Ectodermal cell (in vitro differentiated cells): ENCODE measurements around the gene FURIN.

Experiments
- H3K27ac ChIP-seq: 2 replicates; pipeline ENCODE4 v1.7.0; 2013; ENCODE audit warnings: mild to moderate bottlenecking, low read depth, low read length; ENCODE audit not compliant: insufficient read depth, poor library complexity, severe bottlenecking
- H3K27me3 ChIP-seq: 2 replicates; pipeline ENCODE4 v1.7.0; 2013; ENCODE audit warnings: mild to moderate bottlenecking, low read length; ENCODE audit not compliant: insufficient read depth, control insufficient read depth, poor library complexity, severe bottlenecking
- H3K36me3 ChIP-seq: one replicate; pipeline ENCODE4 v1.7.0; 2013; ENCODE audit warnings: low read length; ENCODE audit not compliant: control insufficient read depth, insufficient read depth
- H3K4me1 ChIP-seq: one replicate; pipeline ENCODE4 v1.7.0; 2013; ENCODE audit warnings: low read length; ENCODE audit not compliant: control insufficient read depth, insufficient read depth
- H3K4me3 ChIP-seq: 2 replicates; pipeline ENCODE4 v1.7.0; 2013; ENCODE audit warnings: low read depth, low read length, control low read depth; ENCODE audit not compliant: insufficient read depth
- H3K9me3 ChIP-seq: 2 replicates; pipeline ENCODE4 v1.7.0; 2013; ENCODE audit warnings: mild to moderate bottlenecking, low read length, moderate library complexity; ENCODE audit not compliant: control insufficient read depth
- WGBS, 2 experiments: methylation state at CpG; one replicate each; pipeline ENCODE4 v1.1.7; 2013; ENCODE audit warnings: missing lambda C conversion rate in 2 of 2; 5-methylcytosine and 5-hydroxymethylcytosine counted together

Gene FURIN

DNA sequence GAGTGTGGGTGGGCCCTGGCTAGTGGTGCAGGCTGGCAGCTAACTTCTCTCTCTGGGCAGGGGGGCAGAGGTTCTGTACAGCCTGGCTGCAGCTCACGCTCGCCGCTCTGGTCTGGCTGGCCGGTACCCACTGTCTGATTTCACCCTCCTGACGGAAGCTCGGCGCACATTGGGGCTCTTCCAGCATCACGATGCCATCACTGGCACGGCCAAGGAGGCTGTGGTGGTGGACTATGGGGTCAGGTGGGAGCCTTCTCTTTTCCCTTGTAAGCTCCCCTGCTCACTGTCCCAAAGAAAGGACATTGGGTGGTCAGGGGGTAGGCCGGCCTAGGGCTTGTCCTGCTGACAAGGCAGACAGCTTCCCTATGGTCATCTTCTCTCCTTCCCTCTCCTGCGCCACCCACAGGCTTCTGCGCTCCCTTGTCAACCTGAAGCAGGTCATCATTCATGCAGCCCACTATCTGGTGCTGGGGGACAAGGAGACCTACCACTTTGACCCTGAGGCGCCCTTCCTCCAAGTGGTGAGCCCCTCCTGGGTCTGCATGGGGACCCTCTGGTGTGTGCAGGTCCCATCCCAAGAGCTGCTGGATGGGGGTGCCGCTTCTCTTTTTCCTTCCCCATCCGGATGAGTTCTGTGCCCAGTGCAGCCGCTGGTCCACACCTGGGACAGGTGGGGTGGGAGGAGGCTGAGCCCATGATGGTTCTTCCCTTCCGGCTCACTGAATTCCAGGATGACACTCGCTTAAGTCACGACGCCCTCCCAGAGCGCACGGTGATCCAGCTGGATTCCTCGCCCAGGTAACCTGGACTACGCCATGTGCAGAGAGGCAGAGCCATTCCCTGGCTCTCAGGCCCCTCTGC is 42.3 kb downstream of the FURIN start:
- H3K36me3 ChIP-seq, result peaks cover 3% of the 10 kb centered on the region
- H3K27ac ChIP-seq, result no peak overlapping the region
- H3K27me3 ChIP-seq, result no peaks in the 10 kb centered on the region
- no peaks in the 10 kb centered on the region for H3K9me3 ChIP-seq
- H3K4me3 ChIP-seq, result no peak overlapping the region
- 94% methylated on average over 24 of the region's 24 CpGs for WGBS, 2 experiments
- no peaks in the 10 kb centered on the region for H3K4me1 ChIP-seq

DNA sequence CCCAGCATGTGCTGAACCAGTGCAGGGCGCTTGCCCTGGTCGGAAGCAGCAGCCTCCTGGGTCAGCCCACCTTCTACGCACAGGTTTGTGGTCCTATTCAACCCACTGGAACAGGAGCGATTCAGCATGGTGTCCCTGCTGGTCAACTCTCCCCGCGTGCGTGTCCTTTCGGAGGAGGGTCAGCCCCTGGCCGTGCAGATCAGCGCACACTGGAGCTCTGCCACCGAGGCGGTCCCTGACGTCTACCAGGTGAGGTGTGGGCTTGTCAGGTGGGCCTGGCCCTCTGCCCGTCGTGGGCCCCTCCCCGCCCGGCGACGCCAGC is 42.9 kb downstream of the FURIN start:
- H3K36me3 ChIP-seq, result peaks cover 1% of the 10 kb centered on the region
- no peak overlapping the region for H3K27ac ChIP-seq
- no peaks in the 10 kb centered on the region for H3K4me1 ChIP-seq
- no peaks in the 10 kb centered on the region for H3K9me3 ChIP-seq
- no peak overlapping the region for H3K4me3 ChIP-seq
- WGBS, 2 experiments, result 95% methylated on average over 19 of the region's 19 CpGs
- H3K27me3 ChIP-seq, result no peaks in the 10 kb centered on the region

DNA sequence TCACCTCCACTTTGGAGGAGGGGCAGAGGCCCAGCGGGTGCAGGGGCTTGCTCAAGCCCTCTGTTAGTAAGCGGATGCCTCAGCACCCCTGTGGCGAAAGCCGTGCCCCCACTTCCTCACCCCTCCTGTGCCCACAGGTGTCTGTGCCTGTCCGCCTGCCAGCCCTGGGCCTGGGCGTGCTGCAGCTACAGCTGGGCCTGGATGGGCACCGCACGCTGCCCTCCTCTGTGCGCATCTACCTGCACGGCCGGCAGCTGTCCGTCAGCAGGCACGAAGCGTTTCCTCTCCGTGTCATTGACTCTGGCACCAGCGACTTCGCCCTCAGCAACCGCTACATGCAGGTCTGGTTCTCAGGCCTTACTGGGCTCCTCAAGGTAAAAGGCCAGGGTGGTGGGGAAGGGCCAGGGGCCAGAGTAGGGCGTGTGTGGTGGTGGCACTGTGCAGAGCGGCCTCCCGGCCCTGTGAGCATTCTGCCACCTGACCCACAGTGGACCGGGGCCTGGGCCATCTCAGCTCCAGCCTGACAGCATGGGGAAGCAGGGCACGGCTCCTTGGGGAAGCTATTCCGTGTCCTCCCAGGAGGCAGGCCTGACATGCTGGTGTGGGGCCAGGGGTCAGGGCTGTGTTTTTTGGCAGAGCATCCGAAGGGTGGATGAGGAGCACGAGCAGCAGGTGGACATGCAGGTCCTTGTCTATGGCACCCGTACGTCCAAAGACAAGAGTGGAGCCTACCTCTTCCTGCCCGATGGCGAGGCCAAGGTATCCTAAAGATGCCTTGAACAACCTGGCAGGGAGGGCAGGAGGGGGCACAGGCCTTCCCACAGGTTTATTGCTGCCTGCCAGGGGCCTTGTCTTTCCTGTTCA is 43.8 kb downstream of the FURIN start:
- Histone ChIP-seq H3K36me3 (no peaks in the 10 kb centered on the region), H3K9me3 (no peaks in the 10 kb centered on the region), H3K4me3 (no peak overlapping the region), H3K27me3 (no peaks in the 10 kb centered on the region), H3K4me1 (no peaks in the 10 kb centered on the region), H3K27ac (no peak overlapping the region)
- whole genome bisulfite sequencing, 2 experiments, result 93 to 95% methylated on average over 30 of the region's 30 CpGs

DNA sequence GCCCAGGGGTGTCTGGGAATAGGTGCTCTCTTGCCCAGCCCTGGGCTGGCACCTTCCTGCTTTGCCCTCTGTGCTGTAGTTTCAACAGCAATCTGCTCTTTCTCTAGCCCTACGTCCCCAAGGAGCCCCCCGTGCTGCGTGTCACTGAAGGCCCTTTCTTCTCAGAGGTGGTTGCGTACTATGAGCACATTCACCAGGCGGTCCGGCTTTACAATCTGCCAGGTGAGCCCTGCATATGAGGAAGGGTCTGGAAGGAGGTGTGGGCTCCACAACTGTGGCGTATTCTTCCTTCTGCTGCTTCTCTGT is 44.3 kb downstream of the FURIN start:
- no peaks in the 10 kb centered on the region for H3K27me3 ChIP-seq
- no peak overlapping the region for H3K4me3 ChIP-seq
- no peaks in the 10 kb centered on the region for H3K36me3 ChIP-seq
- H3K4me1 ChIP-seq, result no peaks in the 10 kb centered on the region
- H3K27ac ChIP-seq, result no peak overlapping the region
- WGBS, 2 experiments, result 94 to 95% methylated on average over 7 of the region's 7 CpGs
- no peaks in the 10 kb centered on the region for H3K9me3 ChIP-seq

DNA sequence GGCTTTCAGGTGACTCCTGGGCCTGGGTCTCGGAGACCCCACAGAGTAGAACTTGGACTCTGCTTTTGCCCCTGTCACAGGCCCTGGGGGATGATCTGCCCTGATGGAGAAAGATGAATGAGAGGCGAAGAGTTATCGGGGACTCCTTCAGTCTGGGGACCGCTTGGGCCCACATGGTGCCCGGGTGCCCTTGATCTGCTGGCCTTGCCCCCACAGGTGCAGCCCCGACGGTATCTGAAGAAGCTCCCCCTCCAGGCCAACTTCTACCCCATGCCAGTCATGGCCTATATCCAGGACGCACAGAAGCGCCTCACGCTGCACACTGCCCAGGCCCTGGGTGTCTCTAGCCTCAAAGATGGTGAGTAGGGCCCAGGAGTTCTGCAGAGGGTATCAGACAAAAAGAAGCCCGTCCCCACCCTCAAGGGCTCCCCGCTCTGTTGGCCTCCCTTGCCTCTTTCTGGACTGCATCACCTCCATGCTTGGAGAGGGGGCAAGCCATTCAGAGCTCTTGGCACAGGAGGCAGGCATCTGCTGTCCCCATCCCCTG is 45.1 kb downstream of the FURIN start:
- no peak overlapping the region for H3K27ac ChIP-seq
- no peaks in the 10 kb centered on the region for H3K27me3 ChIP-seq
- no peak overlapping the region for H3K4me3 ChIP-seq
- no peaks in the 10 kb centered on the region for H3K9me3 ChIP-seq
- no peaks in the 10 kb centered on the region for H3K4me1 ChIP-seq
- WGBS, 2 experiments, result 92 to 94% methylated on average over 12 of the region's 12 CpGs
- no peaks in the 10 kb centered on the region for H3K36me3 ChIP-seq

DNA sequence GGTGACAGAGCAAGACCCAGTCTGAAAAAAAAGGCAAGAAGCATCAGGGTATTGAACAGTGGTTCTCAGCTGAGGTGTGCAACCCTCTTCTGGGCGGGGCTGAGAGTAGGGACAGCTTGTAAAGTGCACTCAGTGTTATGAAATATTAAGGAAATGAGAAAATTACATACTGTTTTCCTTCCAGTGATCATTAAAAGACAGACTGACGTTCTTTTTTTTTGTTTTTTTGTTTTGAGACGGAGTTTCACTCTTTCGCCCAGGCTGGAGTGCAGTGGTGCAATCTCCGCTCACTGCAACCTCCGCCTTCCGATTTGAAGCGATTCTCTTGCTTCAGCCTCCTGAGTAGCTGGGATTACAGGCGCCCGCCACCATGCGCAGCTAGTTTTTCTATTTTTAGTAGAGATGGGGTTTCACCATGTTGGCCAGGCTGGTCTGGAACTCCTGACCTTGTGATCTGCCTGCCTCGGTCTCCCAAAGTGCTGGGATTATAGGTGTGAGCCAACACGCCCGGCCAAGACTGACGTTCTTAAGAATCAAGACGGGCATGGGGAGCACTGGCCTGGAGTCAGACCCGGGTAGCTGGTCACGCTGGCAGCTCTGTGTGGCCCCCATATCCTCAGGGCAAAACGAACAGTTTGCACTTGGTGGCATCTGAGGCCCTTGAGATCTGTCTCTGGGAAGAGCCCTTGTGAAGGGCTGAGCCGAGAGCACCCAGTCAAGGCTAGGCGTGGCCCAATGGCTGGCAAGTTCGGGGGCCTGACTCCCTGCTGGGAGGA is 46.1 kb downstream of the FURIN start:
- H3K4me3 ChIP-seq, result no peak overlapping the region
- WGBS, 2 experiments, result 93% methylated on average over 22 of the region's 22 CpGs
- no peaks in the 10 kb centered on the region for H3K4me1 ChIP-seq
- no peaks in the 10 kb centered on the region for H3K9me3 ChIP-seq
- H3K27me3 ChIP-seq, result no peaks in the 10 kb centered on the region
- H3K36me3 ChIP-seq, result no peaks in the 10 kb centered on the region
- H3K27ac ChIP-seq, result no peak overlapping the region

DNA sequence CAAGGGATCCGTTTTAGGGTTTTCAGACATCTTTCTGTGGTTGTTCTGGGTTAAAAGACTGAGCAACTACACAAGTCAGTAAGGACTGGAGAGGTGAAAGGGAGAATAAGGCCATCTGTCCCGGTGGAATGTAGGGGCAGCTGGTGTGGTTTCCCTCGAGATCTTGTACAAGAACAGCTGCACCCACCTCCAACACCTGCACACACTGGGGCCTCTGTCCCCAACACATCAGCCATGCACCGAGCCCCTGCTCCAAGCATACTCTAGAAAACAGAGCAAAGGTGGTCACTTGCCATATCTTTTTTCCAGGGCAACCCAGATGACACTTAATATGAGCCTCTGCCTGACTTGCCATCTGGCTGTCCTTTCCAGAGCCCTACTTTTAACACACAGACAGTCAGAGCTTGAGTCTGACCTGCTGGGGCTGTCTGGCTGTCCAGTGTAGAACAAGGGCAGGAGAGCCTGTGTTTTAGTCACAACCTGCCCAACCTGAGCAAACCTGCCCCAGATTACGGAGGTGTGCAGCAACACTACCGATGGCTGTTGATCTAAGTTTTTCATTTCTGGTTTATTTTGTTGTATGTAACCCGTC is 46.9 kb downstream of the FURIN start:
- no peaks in the 10 kb centered on the region for H3K27me3 ChIP-seq
- H3K4me1 ChIP-seq, result no peaks in the 10 kb centered on the region
- no peak overlapping the region for H3K27ac ChIP-seq
- no peaks in the 10 kb centered on the region for H3K9me3 ChIP-seq
- H3K36me3 ChIP-seq, result peaks cover 4% of the 10 kb centered on the region
- 90 to 92% methylated on average over 7 of the region's 7 CpGs for WGBS, 2 experiments
- H3K4me3 ChIP-seq, result no peak overlapping the region

DNA sequence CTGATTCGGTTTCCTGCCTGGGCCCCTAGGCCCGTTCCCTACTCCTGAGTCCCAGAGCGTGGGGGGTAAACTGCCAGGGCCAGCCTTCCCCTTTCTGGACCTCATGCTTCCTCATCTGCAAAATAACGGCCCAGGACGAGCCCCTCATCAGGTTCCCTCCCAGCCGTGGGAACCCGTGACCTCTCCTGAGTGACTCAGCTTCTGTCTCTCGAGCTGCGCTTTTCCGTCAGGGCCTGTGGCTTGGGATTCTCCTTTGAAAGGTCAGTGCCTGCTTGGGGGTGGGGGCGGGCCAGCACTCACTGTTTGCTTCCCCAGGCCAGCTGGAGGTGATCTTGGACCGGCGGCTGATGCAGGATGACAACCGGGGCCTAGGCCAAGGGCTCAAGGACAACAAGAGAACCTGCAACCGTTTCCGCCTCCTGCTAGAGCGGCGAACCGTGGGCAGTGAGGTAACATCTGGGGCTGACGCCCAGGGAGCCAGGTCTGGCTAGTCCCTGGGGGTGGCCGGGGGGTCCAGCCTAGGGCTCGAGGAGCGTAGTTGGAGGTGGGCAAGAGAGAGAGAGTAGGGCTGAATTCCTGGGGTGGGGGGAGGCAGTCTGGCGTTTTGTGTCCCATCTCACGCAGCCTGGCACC is 47.5 kb downstream of the FURIN start:
- no peak overlapping the region for H3K27ac ChIP-seq

DNA sequence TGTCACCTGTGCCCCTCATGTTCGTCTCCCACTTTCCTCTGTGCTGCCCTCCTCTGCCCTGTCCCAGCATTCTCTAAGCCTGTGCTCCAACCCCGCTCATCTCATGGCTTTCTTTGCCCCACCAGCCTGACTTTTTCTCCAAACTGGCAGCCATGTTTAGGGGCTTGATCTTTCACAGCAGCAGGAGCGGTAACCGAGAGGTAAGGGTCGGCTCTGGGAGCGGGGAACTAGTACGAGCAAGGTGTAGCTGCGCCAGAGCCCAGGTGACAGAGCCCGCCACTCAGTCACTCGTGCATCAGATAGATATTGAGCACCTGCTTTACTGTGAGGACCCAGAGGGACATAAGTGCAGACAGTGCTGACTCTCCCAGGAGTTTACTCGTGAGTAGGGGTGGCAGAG is 48.1 kb downstream of the FURIN start:
- WGBS, 2 experiments, result 91 to 93% methylated on average over 11 of the region's 11 CpGs
- Histone ChIP-seq H3K27ac (no peak overlapping the region), H3K27me3 (no peaks in the 10 kb centered on the region), H3K36me3 (peaks cover 4% of the 10 kb centered on the region), H3K4me1 (no peaks in the 10 kb centered on the region), H3K4me3 (no peak overlapping the region), H3K9me3 (no peaks in the 10 kb centered on the region)

More for the DNA sequence above, 47.5 kb downstream of the FURIN start:
- no peaks in the 10 kb centered on the region for H3K9me3 ChIP-seq
- WGBS, 2 experiments, result 81 to 86% methylated on average over 25 of the region's 25 CpGs
- no peaks in the 10 kb centered on the region for H3K4me1 ChIP-seq
- no peak overlapping the region for H3K4me3 ChIP-seq
- H3K27me3 ChIP-seq, result no peaks in the 10 kb centered on the region
- H3K36me3 ChIP-seq, result peaks cover 4% of the 10 kb centered on the region
